IPS DF 19.7 (cell line): ENCODE results near the gene RCAN2.

Experiments used
- DNase-seq: peaks from one replicate; pipeline ENCODE4 v3.0.0-alpha.2; 2013; ENCODE audit warnings: low read depth, low spot score

The RCAN2 gene

GRCh38 chr6:46491201-46491627 lies at the start of gene RCAN2:
Gene RCAN2 (minus strand): TSS chr6:46491449.
- DNase-seq, result no peak

DNA sequence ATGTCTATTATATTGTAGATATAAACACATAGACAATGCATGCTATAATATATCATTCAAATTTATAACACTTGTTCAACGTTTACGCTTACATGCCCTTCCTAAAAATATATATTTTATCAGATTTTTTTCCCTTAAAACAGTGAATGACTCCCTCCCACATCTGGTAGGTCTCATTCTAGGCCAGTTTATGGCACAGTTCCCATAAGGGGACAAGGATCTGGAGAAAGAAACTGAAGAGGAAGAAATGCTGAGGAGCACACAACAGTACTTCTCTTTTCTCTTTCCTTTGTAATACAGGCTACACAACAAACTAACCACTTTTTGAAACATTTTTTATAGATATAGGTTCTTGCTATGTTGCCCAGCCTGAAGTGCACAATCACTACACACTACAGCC lies 48.6 kb upstream of the RCAN2 start:
- DNase-seq, result no peak

- DNase-seq, result no peak
Observed at GRCh38 chr6:46538800-46539480, 47.7 kb upstream of the RCAN2 start.

GRCh38 chr6:46530896-46531295 lies 39.6 kb upstream of the RCAN2 start:
- no peak for DNase-seq

- DNase-seq, result no peak
Observed at GRCh38 chr6:46528961-46529750, 37.9 kb upstream of the RCAN2 start.

DNA sequence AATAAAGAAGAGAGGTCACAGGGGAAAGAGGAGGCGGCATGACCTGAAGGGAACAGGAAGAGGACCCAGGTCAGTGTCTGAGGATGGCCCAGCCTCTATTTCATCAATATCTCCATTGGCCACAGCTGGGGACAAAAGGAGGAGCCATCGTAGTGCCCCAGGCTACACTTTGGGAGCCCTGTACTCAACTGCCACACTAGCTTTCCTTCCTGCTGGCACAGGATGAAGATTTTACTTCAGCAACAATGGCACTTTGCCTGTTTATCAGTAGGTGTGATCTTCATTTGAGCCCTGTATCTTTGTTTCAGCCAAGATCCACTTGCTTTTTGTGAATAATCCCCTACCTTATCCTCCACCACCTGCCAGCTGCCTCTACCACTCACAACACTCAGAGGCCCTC lies 35.4 kb upstream of the RCAN2 start:
- no peak for DNase-seq

GRCh38 chr6:46525583-46525982 lies 34.3 kb upstream of the RCAN2 start:
- DNase-seq, result no peak

GRCh38 chr6:46521464-46521971 lies 30.3 kb upstream of the RCAN2 start:
- no peak for DNase-seq

GRCh38 chr6:46517202-46517601 lies 26.0 kb upstream of the RCAN2 start:
- no peak for DNase-seq

- no peak for DNase-seq
Observed at GRCh38 chr6:46513533-46513932, 22.3 kb upstream of the RCAN2 start.

GRCh38 chr6:46511320-46511719 lies 20.1 kb upstream of the RCAN2 start:
- DNase-seq, result no peak

GRCh38 chr6:46510651-46511050 lies 19.4 kb upstream of the RCAN2 start:
- DNase-seq, result no peak

GRCh38 chr6:46509981-46510510 lies 18.8 kb upstream of the RCAN2 start:
- DNase-seq, result no peak

GRCh38 chr6:46509063-46509462 lies 17.8 kb upstream of the RCAN2 start:
- no peak for DNase-seq

DNA sequence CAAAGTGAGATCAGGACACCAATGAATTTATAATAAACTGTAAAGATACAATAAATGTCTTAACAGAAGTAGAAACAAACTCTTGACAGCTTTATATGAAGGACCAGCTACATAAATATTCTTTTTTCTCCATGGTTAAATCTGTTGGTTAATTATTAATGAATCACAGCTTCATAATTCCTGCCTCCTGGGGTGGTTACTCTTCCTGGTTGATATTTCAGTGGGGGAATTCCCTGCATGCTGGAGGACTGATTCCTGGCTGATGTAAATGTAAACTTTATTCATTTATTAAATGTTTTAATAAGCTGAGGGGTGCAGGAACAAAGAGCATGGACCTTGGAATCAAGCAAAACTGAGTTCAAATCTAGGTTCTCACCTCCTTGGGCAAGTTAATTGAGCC lies 16.2 kb upstream of the RCAN2 start:
- no peak for DNase-seq

- no peak for DNase-seq
Observed at GRCh38 chr6:46505693-46506512, 14.7 kb upstream of the RCAN2 start.

GRCh38 chr6:46504242-46504641 lies 13.0 kb upstream of the RCAN2 start:
- no peak for DNase-seq

DNA sequence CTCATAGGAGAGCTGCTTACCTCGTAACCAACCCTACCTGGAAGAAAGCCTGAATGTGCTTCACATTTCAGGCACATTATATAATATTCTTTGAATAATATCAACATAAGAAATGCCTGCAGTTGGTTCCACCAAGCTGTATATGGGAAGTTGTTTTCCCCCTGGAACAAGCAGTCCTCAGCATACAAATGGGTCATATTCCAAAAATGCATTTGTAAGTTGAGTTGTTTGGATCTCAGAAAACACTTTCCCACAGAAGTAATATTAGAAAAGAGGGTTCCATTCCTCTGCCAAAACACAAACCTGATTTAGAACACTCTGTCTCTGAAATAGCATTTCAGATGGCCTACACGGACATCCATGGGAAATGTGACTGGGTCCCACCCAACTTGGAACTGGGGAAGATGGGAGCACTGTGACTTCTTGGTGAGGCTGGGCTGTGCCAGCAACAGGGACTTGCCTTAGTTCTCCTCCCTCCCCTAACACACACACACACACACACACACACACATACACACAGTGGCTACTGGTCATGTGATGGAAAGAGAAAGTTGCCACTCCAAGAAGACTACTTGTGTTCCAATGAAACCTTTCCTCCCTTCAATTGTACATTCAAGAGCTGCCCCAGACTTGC lies 11.4 kb upstream of the RCAN2 start:
- no peak for DNase-seq

DNA sequence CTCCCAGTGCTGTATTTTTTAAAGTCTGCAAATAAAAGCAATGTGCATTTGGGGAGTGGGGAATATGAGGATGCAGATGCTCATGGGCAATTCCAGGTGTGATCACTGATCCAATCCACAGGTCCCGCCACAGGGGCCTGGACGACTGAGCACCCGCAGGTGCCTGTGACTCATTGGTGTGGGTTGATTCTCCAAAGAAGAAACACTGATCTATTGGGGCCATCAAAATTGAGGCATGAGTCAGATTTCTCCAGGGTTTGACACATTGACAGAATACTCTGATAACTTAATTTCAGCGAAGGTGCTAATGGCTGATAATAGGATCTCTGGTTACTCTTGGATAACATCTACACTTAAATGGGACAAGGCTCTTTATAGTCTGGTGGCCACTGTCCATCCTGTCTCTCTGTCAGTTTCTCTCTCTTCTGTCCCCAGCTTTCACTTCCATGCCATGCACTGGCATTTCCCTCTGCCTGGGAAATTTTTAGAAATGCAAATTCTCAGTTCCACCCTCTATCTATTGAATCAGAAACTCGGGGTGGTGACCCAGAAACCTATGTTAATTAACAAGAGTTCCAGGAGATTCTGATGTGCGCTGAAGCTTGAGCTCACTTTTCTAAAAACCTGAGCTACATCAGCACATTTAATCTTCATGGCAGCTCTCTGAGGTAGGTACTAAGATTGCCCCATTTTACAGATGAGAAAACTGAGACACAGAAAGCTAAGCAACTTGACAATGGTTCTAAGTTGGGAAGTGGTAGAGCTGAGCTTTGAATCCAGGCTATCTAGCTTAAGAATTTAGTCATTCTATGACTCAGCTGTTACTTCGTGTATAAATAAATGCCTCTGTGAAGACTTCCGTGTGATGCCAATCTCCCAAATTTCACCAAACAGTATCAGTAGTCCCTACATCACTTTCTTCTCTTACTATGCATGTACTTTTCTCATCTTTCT lies 10.2 kb upstream of the RCAN2 start:
- no peak for DNase-seq

GRCh38 chr6:46500382-46500781 lies 9.1 kb upstream of the RCAN2 start:
- DNase-seq, result no peak
